Measurements from ENCODE around the gene SSBP3.
A peak's percentile ranks its signal among the peaks of the same experiment; 100 is the strongest.

The SSBP3 gene

GRCh38 chr1:54429838-54430237 lies 23.6 kb upstream of the SSBP3 start:
- TF ChIP-seq POLR2AphosphoS5 (IDR thresholded peaks at IDR 0.05; ENCODE audit: low read depth), result no peak
- TF ChIP-seq, protein P1, sequence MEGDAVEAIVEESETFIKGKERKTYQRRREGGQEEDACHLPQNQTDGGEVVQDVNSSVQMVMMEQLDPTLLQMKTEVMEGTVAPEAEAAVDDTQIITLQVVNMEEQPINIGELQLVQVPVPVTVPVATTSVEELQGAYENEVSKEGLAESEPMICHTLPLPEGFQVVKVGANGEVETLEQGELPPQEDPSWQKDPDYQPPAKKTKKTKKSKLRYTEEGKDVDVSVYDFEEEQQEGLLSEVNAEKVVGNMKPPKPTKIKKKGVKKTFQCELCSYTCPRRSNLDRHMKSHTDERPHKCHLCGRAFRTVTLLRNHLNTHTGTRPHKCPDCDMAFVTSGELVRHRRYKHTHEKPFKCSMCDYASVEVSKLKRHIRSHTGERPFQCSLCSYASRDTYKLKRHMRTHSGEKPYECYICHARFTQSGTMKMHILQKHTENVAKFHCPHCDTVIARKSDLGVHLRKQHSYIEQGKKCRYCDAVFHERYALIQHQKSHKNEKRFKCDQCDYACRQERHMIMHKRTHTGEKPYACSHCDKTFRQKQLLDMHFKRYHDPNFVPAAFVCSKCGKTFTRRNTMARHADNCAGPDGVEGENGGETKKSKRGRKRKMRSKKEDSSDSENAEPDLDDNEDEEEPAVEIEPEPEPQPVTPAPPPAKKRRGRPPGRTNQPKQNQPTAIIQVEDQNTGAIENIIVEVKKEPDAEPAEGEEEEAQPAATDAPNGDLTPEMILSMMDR (IDR thresholded peaks at IDR 0.05; ENCODE audit: insufficient read depth, low read length), result no peak
- DNase-seq (ENCODE audit: low read depth in 1 of 2, low spot score in 1 of 2), result no peak
- Histone ChIP-seq H3K27ac (replicated peaks) (no peak overlapping the region), H3K27me3 (ENCODE audit: insufficient read depth, poor library complexity, severe bottlenecking) (no peaks in the 10 kb centered on the region), H3K4me3 (replicated peaks; ENCODE audit: insufficient read depth, low read length) (no peak overlapping the region)

GRCh38 chr1:54428837-54429518 lies 22.8 kb upstream of the SSBP3 start:
- Histone ChIP-seq H3K27ac (replicated peaks) (no peak overlapping the region), H3K27me3 (ENCODE audit: insufficient read depth, poor library complexity, severe bottlenecking) (no peaks in the 10 kb centered on the region), H3K4me3 (replicated peaks; ENCODE audit: insufficient read depth, low read length) (no peak overlapping the region)
- TF ChIP-seq, protein P1 (IDR thresholded peaks at IDR 0.05; ENCODE audit: insufficient read depth, low read length), result no peak
- TF ChIP-seq GABPA (IDR thresholded peaks at IDR 0.05; ENCODE audit: low read depth) (no peak), REST (IDR thresholded peaks at IDR 0.05; ENCODE audit: insufficient replicate concordance, low read depth) (no peak), SPI1 (IDR thresholded peaks at IDR 0.05; ENCODE audit: borderline replicate concordance, low read depth) (no peak), POLR2AphosphoS5 (IDR thresholded peaks at IDR 0.05; ENCODE audit: low read depth) (no peak)
- no peak for DNase-seq (ENCODE audit: low read depth in 1 of 2, low spot score in 1 of 2)

DNA sequence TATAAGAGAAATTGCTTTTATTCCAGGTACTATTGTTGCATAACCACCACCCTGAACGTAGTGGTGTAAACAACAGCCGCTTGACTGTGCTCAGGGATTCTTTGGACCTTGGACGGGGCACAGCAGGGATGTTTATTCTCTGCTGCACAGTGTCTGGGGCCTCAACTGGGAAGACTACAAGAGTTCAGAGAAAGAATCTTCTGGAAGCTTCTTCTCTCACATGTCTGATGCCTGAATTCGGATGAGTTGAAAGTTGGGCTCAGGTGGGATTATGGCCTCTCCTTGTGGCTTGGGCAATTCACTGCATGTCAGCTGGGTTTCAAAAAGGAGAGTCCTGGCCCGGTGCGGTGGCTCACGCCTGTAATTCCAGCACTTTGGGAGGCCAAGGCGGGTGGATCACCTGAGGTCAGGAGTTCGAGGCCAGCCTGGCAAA lies 19.0 kb upstream of the SSBP3 start:
- no peak for DNase-seq (ENCODE audit: low read depth in 1 of 2, low spot score in 1 of 2)
- H3K27ac ChIP-seq (replicated peaks), result no peak overlapping the region
- no peak for TF ChIP-seq GABPA (IDR thresholded peaks at IDR 0.05; ENCODE audit: low read depth)
- TF ChIP-seq POLR2AphosphoS5 (IDR thresholded peaks at IDR 0.05; ENCODE audit: low read depth), result no peak
- TF ChIP-seq, protein P1 (IDR thresholded peaks at IDR 0.05; ENCODE audit: insufficient read depth, low read length), result no peak
- no peak for TF ChIP-seq REST (IDR thresholded peaks at IDR 0.05; ENCODE audit: insufficient replicate concordance, low read depth)
- no peak for TF ChIP-seq SPI1 (IDR thresholded peaks at IDR 0.05; ENCODE audit: borderline replicate concordance, low read depth)
- no peak overlapping the region for H3K4me3 ChIP-seq (replicated peaks; ENCODE audit: insufficient read depth, low read length)
- no peaks in the 10 kb centered on the region for H3K27me3 ChIP-seq (ENCODE audit: insufficient read depth, poor library complexity, severe bottlenecking)

GRCh38 chr1:54424398-54424797 lies 18.2 kb upstream of the SSBP3 start:
- Histone ChIP-seq H3K27ac (replicated peaks) (no peak overlapping the region), H3K27me3 (ENCODE audit: insufficient read depth, poor library complexity, severe bottlenecking) (no peaks in the 10 kb centered on the region), H3K4me3 (replicated peaks; ENCODE audit: insufficient read depth, low read length) (no peak overlapping the region)
- peak; percentile 66 for TF ChIP-seq SPI1 (IDR thresholded peaks at IDR 0.05; ENCODE audit: borderline replicate concordance, low read depth)
- TF ChIP-seq, protein P1 (IDR thresholded peaks at IDR 0.05; ENCODE audit: insufficient read depth, low read length), result no peak
- no peak for DNase-seq (ENCODE audit: low read depth in 1 of 2, low spot score in 1 of 2)

Data from HL-60 (cell line).